Measurements from ENCODE around the gene CACNG4. TPM values are rescaled to one million over a fixed set of nuclear protein-coding genes. Genes with fewer than 3 reads are reported as not detected.

The CACNG4 gene
- total RNA-seq, 2 experiments from 2014 or later, result not detected

GRCh38 chr17:66960613-66961012, 3.9 kb upstream of the CACNG4 start:
- Histone ChIP-seq H3K4me2 (ENCODE audit: low read length) (no peak overlapping the region), H3K36me3 (ENCODE audit: insufficient read depth, low read length) (no peaks in the 10 kb centered on the region), H3K9me3 (ENCODE audit: low read length) (no peaks in the 10 kb centered on the region), H4K20me1 (ENCODE audit: insufficient read depth, low read length) (no peaks in the 10 kb centered on the region), H3K9me2 (ENCODE audit: insufficient read depth, low read length) (no peaks in the 10 kb centered on the region), H3K4me1 (ENCODE audit: insufficient read depth, low read length, poor library complexity, severe bottlenecking) (no peaks in the 10 kb centered on the region), H3K4me3 (ENCODE audit: low read depth, low read length, poor library complexity, severe bottlenecking) (no peak overlapping the region), H3K79me2 (ENCODE audit: insufficient read depth, low read depth, low read length) (no peaks in the 10 kb centered on the region), H3K27ac (ENCODE audit: low read depth, low read length, poor library complexity, severe bottlenecking) (no peak overlapping the region), H2AFZ (ENCODE audit: low read length) (no peak overlapping the region)
- no TSS peak for BruUV-seq (replicated peaks)
- ChIA-PET CTCF (ENCODE audit: unreplicated experiment) (no interaction called here), POLR2A (no interaction called here)
- intact Hi-C loops (cut with micrococcal nuclease; ENCODE audit: unreplicated experiment), result no loop called here
- DNase-seq (ENCODE audit: low spot score), result no peak
- TF ChIP-seq EZH2phosphoT487 (IDR thresholded peaks at IDR 0.05; ENCODE audit: borderline replicate concordance, low read depth, low read length) (no peak), CTCF (conservative IDR thresholded peaks at IDR 0.05; ENCODE audit: low read length) (no peak)

DNA sequence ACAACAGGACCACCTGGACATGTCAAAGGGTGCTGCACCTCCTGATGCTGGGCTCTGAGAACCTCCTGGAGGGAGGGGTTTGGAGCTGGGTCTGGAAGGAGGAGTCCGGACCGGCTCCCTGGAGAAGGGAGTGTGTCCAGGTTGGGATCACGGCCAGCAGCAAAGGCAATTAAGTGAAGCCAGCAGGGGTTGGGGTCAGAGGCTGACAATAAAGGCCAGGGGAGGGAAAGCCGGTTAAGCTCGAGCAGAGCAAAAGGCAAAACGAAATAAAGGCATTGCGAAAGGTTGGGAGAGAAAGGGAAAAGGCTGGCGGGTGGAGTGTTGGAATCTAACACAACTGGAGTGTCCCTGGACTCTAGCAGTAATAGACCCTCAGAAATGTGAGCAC, 992 bp upstream of the CACNG4 start:
- Histone ChIP-seq H3K9me2 (ENCODE audit: insufficient read depth, low read length) (no peaks in the 10 kb centered on the region), H3K4me1 (ENCODE audit: insufficient read depth, low read length, poor library complexity, severe bottlenecking) (no peaks in the 10 kb centered on the region), H4K20me1 (ENCODE audit: insufficient read depth, low read length) (no peaks in the 10 kb centered on the region), H3K27ac (ENCODE audit: low read depth, low read length, poor library complexity, severe bottlenecking) (no peak overlapping the region), H3K4me3 (ENCODE audit: low read depth, low read length, poor library complexity, severe bottlenecking) (no peak overlapping the region), H3K79me2 (ENCODE audit: insufficient read depth, low read depth, low read length) (no peaks in the 10 kb centered on the region), H2AFZ (ENCODE audit: low read length) (no peak overlapping the region), H3K9me3 (ENCODE audit: low read length) (no peaks in the 10 kb centered on the region), H3K36me3 (ENCODE audit: insufficient read depth, low read length) (no peaks in the 10 kb centered on the region), H3K4me2 (ENCODE audit: low read length) (no peak overlapping the region)
- no peak for DNase-seq (ENCODE audit: low spot score)
- no TSS peak for BruUV-seq (replicated peaks)
- ChIA-PET CTCF (ENCODE audit: unreplicated experiment) (no interaction called here), POLR2A (no interaction called here)
- TF ChIP-seq CTCF (conservative IDR thresholded peaks at IDR 0.05; ENCODE audit: low read length) (no peak), EZH2phosphoT487 (IDR thresholded peaks at IDR 0.05; ENCODE audit: borderline replicate concordance, low read depth, low read length) (no peak)
- intact Hi-C loops (cut with micrococcal nuclease; ENCODE audit: unreplicated experiment), result no loop called here

- Histone ChIP-seq H3K36me3 (ENCODE audit: insufficient read depth, low read length) (no peaks in the 10 kb centered on the region), H3K4me2 (ENCODE audit: low read length) (no peak overlapping the region)
- no TSS peak for BruUV-seq (replicated peaks)
Measured at GRCh38 chr17:66964930-66965800, 658 bp downstream of the CACNG4 start.

More at GRCh38 chr17:66964930-66965800, 658 bp downstream of the CACNG4 start:
- no peaks in the 10 kb centered on the region for H3K9me2 ChIP-seq (ENCODE audit: insufficient read depth, low read length)
- no peak for DNase-seq (ENCODE audit: low spot score)
- intact Hi-C loops (cut with micrococcal nuclease; ENCODE audit: unreplicated experiment), result no loop called here
- H3K9me3 ChIP-seq (ENCODE audit: low read length), result no peaks in the 10 kb centered on the region
- H3K4me1 ChIP-seq (ENCODE audit: insufficient read depth, low read length, poor library complexity, severe bottlenecking), result no peaks in the 10 kb centered on the region
- no peak overlapping the region for H3K27ac ChIP-seq (ENCODE audit: low read depth, low read length, poor library complexity, severe bottlenecking)
- H3K4me3 ChIP-seq (ENCODE audit: low read depth, low read length, poor library complexity, severe bottlenecking), result no peak overlapping the region
- H3K79me2 ChIP-seq (ENCODE audit: insufficient read depth, low read depth, low read length), result no peaks in the 10 kb centered on the region
- POLR2A ChIA-PET, result interaction anchor here (0.8 kb wide), 1 partner anchor 82 kb away, joined by 3 read pairs; no protein-coding TSS in a partner anchor
- H4K20me1 ChIP-seq (ENCODE audit: insufficient read depth, low read length), result no peaks in the 10 kb centered on the region
- no peak overlapping the region for H2AFZ ChIP-seq (ENCODE audit: low read length)
- CTCF ChIA-PET (ENCODE audit: unreplicated experiment), result no interaction called here
- TF ChIP-seq EZH2phosphoT487 (IDR thresholded peaks at IDR 0.05; ENCODE audit: borderline replicate concordance, low read depth, low read length), result no peak
- no peak for TF ChIP-seq CTCF (conservative IDR thresholded peaks at IDR 0.05; ENCODE audit: low read length)
